ENCODE data around the gene COP1.
"Not testable (repeated sequence)": the region's sequence is repeated elsewhere in the genome, so short reads cannot be mapped to it uniquely, and the experiment has no call there.

Gene COP1

DNA sequence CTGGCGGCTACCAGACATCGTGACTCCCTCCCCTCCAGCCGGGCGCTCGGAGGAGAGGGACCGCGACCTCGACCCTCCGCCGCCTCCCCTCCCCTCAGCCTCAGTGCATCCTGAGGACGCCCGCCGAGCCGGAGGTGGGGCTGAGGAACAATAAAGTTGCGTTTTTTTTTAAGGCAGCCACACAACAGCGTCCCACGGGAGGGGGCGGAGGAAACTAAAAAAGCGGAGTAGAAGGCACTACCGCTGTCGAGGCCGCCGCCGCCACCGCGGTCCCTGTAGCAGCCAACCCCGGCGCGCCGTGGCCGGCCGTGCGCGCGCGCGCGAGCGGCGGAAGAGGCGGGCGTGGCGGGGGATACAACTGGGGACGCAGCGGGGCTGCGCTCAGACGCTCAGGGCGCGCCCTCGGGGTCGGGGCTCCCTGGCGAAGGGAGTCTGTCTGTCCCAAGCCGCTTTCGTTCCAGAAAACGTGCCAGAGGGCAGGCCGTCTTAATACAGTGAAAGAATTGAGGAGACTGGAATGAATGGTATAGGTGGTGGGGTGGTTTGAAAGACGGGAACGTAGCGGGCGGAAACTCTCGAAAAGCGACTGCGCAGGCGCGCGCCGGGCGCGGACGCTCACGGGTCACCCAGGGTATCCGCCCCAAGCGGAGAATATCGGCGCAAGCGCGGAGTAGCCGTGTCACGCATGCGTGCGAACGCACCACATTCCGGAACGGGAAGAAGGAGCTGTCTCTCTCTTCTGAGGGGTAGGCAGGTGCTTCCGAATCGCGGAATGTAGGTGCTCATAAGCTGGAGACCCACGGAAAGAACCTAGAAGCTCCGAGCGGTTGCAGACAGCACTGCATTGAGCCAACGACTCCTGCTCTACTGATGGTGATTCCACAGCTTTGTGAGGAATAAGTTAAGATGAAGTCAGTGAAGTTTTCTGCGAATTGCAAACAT, at the start of gene COP1:
TSS of gene COP1 (minus strand) at position 326 of the 942 bp plus-strand sequence. CDS start at position 18, 308 bp downstream.
- DNase-seq (ENCODE audit: low read depth, low spot score), result peak; percentile 98

- DNase-seq (ENCODE audit: low read depth, low spot score), result no peak
Measured at GRCh38 chr1:176252191-176252590, 45.1 kb upstream of the COP1 start.

DNA sequence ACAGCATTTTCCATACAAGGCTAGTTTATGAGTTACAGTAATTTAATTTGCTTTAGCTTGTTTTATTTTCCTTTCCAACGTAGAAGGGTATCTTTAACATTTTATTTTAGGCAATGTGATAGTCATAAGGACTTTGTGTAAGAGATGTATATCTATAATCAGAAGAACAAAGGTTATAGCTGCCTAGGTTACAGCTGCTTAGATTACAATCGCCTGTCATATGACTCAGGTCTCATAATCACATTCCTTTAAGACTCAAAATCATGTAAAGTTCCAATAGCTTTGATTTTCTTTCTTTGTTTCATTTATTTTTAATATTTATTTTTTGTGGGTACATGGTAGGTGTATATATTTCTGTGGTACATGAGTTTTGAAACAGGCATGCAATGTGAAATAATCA, 37.8 kb upstream of the COP1 start:
- DNase-seq (ENCODE audit: low read depth, low spot score), result no peak

DNA sequence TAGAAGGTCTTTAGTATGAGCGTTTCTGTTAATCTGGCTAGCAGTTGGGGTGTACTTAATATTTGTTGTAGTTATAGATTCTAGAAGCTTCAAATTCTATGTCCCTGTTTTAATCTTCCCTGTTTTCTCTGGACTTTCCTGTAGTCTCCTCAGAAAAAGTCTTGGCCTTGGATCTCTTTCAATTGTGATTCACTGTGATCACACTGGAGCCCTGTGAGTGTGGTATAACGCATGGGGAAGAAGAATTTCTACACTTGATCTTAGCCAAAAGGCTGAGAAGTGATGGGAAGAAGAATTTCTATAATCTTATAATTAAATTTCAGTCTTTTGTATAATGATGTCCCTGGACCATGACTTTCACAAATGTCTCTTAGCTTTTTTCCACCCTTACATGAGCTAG, 36.7 kb upstream of the COP1 start:
- no peak for DNase-seq (ENCODE audit: low read depth, low spot score)

DNA sequence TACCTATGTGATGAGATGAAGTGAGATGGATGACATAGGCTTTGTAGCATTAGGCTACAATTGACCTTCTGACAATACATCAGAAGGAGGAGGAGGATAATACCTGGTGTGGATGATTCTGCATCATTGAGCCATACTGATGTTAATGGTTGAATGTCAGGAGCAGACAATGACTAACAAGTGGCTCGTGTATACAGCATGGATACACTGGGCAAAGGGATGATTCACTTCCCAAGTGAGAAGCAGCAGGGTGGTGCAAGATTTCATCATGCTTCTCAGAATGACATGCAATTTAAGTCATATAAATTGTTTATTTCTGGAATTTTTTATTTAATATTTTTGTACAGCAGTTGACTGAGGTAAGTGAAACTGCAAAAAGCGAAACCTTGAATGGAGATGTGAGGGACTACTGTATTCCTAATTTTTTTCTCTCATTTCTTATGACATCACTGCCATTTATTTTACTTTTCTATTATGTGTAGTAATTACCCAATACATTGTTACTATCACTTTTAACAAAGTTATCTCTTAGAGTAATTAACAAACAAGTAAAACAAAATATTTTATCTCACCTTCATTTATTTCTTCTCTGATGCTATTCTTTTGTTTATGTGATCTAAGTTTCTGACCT, 34.4 kb upstream of the COP1 start:
- DNase-seq (ENCODE audit: low read depth, low spot score), result no peak

DNA sequence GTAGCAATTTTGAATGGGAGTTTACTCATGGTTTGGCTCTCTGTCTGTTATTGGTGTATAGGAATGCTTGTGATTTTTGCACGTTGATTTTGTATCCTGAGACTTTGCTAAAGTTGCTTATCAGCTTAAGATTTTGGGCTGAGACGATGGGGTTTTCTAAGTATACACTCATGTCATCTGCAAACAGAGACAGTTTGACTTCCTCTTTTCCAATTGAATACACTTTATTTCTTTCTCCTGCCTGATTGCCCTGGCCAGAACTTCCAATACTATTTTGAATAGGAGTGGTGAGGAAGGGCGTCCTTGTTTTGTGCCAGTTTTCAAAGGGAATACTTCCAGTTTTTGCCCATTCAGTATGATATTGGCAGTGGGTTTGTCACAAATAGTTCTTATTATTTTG, 26.6 kb upstream of the COP1 start:
- DNase-seq (ENCODE audit: low read depth, low spot score), result not testable (repeated sequence)

GRCh38 chr1:176227579-176227978, 20.5 kb upstream of the COP1 start:
- no peak for DNase-seq (ENCODE audit: low read depth, low spot score)

GRCh38 chr1:176225911-176226310, 18.8 kb upstream of the COP1 start:
- DNase-seq (ENCODE audit: low read depth, low spot score), result peak; percentile 9

GRCh38 chr1:176225479-176225875, 18.4 kb upstream of the COP1 start:
- DNase-seq (ENCODE audit: low read depth, low spot score), result no peak

DNA sequence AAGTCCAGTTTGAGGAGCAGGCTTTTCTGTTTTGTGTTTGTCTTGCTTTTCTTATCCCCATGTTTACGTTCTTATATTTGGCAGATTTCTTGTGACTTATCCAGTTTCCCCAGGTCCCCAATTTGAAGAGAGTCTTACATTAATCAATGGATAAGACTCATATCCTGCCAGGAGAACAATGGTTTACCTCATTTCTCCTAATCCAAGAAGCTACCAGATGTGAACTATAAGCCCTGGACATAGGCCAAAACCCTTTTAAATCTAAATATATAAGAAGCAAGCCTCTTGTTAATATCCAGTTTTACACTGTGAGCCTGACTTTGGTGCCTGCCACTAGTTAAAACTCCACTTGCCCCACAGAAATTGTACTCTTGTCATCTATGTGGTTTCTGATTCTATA, 15.1 kb upstream of the COP1 start:
- no peak for DNase-seq (ENCODE audit: low read depth, low spot score)

DNA sequence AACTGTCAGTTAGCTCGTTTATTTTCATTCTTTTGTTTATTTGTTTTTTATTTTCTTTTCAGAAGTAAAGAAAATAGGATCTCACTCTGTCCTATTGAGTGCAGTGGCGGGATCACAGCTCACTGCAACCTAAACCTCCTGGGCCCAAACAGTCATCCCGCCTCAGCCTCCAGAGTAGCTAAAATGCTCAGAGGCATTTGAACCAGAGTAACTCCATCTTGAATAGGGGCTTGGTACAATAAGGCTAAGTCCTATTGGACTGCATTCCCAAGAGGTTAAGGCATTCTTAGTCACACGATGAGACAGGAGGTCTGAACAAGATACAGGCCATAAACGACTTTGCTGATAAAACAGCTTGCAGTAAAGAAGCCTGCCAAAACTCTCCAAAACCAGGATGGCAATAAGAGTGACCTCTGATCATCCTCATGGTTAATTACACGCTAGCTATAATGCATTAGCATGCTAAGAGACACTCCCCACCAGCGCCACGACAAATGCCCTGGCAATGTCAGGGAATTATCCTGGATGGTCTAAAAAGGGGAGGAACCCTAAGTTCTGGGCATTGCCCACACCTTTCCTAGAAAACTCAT, 13.1 kb upstream of the COP1 start:
- no peak for DNase-seq (ENCODE audit: low read depth, low spot score)

DNA sequence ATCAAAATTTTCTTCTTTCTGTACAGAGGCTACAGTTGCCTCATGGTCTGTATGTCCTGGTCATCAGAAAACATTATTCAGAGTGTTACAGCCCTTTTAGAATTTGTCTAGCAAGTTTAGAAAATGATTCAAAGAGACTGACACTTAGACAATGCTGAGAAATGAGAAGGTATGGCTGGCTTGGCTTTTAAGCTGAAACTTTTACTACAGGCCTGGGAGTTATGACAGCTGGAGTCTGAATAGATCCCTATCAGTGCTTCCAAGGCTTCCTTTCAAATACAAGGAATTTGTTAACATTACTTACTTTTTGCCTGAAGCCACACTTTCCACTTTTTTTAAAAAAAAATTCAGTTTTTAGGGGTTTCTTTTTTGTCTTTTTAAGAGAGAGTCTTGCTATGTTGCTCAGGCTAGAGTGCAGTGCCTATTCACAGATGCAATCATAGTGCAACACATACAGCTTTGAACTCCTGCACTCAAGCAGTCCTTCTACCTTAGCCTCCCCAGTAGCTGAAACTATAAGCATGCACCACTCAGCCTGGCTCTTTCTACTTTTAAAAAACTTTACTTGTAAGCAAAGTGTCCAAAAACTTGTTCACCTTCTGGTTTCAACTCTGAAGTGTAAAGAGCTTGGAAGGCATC, 10.5 kb upstream of the COP1 start:
- DNase-seq (ENCODE audit: low read depth, low spot score), result no peak

DNA sequence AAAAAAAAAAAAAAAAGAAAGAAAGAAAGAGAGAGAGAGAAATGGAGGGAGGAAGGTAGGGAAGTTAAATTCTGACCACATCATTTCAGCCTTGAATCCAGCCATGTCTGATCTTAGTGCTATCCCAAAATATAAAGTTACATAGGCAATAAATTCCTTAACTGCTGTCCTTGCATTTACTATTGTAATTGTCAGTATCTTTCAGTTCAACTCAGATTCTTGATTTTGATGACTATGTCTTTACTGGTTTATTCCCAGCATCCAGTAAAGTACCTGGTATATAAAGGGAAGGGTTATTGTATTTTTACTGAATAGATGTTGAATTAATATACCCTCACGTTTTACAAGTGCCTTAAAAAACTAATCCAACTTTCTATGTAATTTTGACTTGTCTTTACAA, 8.9 kb upstream of the COP1 start:
- DNase-seq (ENCODE audit: low read depth, low spot score), result no peak

- DNase-seq (ENCODE audit: low read depth, low spot score), result no peak
Measured at GRCh38 chr1:176211396-176212165, 4.5 kb upstream of the COP1 start.

DNA sequence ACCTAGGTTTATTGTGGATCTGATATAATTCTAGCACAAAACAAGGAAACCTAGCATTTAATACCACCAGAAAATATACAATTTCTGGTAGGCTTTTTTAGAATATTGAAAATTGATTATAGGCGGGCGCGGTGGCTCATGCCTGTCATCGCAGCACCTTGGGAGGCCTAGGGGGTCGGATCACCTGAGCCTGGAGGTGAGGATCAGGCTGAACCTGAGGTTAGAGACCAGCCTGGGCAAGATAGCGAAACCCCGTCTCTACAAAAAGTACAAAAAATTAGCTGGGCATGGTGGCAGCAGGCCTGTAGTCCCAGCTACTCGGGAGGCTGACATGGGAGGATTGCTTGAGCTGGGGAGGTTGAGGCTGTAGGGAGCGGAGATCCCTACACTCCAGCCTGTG, 948 bp upstream of the COP1 start:
- no peak for DNase-seq (ENCODE audit: low read depth, low spot score)

- DNase-seq (ENCODE audit: low read depth, low spot score), result peak; percentile 75
Measured at GRCh38 chr1:176206006-176206960, 803 bp downstream of the COP1 start.

DNA sequence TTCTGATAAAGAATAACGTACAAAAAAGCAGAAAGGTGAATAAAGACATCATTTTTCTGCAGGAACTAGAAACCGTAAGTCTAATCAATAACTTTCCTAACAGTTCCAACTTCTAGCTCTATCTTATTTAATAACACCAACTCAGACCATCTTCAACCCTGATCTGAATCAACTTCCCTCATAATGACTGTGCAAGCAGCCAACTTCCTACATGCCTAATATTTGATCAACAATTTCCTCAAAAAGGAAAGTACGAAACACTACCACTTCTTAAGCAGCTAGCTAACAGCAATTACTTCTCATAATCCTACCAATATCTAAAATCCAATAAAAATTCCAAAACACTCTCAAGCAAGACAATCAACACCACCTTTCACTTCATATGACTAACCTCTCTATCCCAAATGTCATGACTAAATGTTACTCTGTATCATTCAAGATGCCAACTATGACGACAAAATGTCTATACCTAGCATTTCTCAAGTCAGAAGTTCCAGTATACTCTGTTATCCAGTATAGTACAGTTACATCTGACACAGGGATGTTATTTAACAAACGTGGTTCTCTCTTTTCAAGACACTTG, 1.7 kb downstream of the COP1 start:
- DNase-seq (ENCODE audit: low read depth, low spot score), result peak; percentile 5

DNA sequence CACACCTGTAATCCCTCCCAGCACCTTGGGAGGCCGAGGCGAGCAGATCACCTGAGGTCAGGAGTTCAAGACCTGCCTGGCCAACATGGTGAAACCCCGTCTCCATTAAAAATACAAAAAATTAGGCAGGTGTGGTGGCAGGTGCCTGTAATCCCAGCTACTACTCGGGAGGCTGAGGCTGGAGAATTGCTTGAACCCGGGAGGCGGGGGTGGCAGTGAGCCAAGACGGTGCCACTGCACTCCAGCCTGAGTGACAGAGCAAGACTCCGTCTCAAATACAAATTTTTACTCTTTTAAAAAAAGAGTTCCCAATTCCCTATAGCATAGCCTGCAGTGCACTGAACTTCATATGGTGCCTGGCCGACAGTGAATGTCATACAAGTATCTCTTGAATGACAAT, 2.4 kb downstream of the COP1 start:
- DNase-seq (ENCODE audit: low read depth, low spot score), result not testable (repeated sequence)

DNA sequence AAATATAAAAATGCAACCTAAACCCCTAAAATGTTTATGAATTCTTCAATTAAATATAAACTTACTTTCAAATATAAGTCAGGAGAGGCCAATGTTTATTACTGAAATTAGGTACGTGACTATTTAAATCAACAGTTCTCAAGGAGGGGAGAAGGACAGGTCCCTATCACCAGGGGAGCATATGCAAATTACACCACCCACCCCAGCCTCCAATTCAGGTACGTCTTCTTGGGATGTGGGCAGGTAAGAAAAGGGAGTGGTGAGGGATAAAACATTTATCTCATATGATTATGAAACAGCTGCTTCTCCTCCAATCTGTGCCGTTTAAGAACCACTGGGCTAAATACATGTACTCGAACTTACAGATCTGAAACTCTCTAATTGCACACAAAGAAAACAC, 3.4 kb downstream of the COP1 start:
- no peak for DNase-seq (ENCODE audit: low read depth, low spot score)

- DNase-seq (ENCODE audit: low read depth, low spot score), result no peak
Measured at GRCh38 chr1:176201568-176201967, 5.5 kb downstream of the COP1 start.
